Trophoblast cell (in vitro differentiated cells and primary cell): ENCODE data around the gene SORCS1.

ENCODE experiments used
- DNase-seq, 2 donors: peaks; one replicate each; pipeline ENCODE4 v3.0.0-alpha.2; 2016
- H2AFZ ChIP-seq: 2 replicates; pipeline ENCODE4 v1.6.1; 2013; ENCODE audit warnings: low read length, moderate library complexity, mild to moderate bottlenecking; ENCODE audit not compliant: insufficient read depth, poor library complexity
- H2AK5ac ChIP-seq: 2 replicates; pipeline ENCODE4 v1.6.1; 2013; ENCODE audit warnings: mild to moderate bottlenecking, low read length
- H2BK120ac ChIP-seq: 2 replicates; pipeline ENCODE4 v1.6.1; 2013; ENCODE audit warnings: low read length, mild to moderate bottlenecking, moderate library complexity; ENCODE audit not compliant: insufficient read depth, poor library complexity
- H2BK12ac ChIP-seq: 2 replicates; pipeline ENCODE4 v1.6.1; 2013; ENCODE audit warnings: mild to moderate bottlenecking, low read length, moderate library complexity
- H2BK5ac ChIP-seq: 2 replicates; pipeline ENCODE4 v1.6.1; 2013; ENCODE audit warnings: low read length, low read depth, moderate library complexity, mild to moderate bottlenecking; ENCODE audit not compliant: poor library complexity
- H3K14ac ChIP-seq: 2 replicates; pipeline ENCODE4 v1.6.1; 2013; ENCODE audit warnings: mild to moderate bottlenecking, low read length
- H3K18ac ChIP-seq: 2 replicates; pipeline ENCODE4 v1.6.1; 2013; ENCODE audit warnings: mild to moderate bottlenecking, low read length
- H3K23ac ChIP-seq: 2 replicates; pipeline ENCODE4 v1.6.1; 2013; ENCODE audit warnings: low read length
- H3K27ac ChIP-seq: 2 replicates; pipeline ENCODE4 v1.5.1; 2013; ENCODE audit warnings: low read depth, mild to moderate bottlenecking, inconsistent platforms, low read length, moderate library complexity
- H3K27me3 ChIP-seq: 2 replicates; pipeline ENCODE4 v1.6.1; 2013; ENCODE audit warnings: inconsistent platforms, mild to moderate bottlenecking, low read length, moderate library complexity; ENCODE audit not compliant: insufficient read depth
- H3K36me3 ChIP-seq, 2 experiments: 1 replicate in 1 of 2; 2 replicates in 1 of 2; pipeline ENCODE4 v1.6.1; 2013; ENCODE audit warnings: low read length in 2 of 2, mild to moderate bottlenecking in 2 of 2, moderate library complexity in 1 of 2; ENCODE audit not compliant: insufficient read depth in 2 of 2, control insufficient read depth in 1 of 2
- H3K4ac ChIP-seq: 2 replicates; pipeline ENCODE4 v1.6.1; 2013; ENCODE audit warnings: low read depth, mild to moderate bottlenecking, low read length, moderate library complexity
- H3K4me1 ChIP-seq, 2 experiments: 1 replicate in 1 of 2; 2 replicates in 1 of 2; pipeline ENCODE4 v1.6.1; 2013; ENCODE audit warnings: low read length in 2 of 2, mild to moderate bottlenecking in 2 of 2, moderate library complexity in 1 of 2; ENCODE audit not compliant: insufficient read depth in 2 of 2, control insufficient read depth in 1 of 2
- H3K4me2 ChIP-seq: 2 replicates; pipeline ENCODE4 v1.6.1; 2013; ENCODE audit warnings: inconsistent platforms, mild to moderate bottlenecking, low read length, moderate library complexity
- H3K4me3 ChIP-seq: 2 replicates; pipeline ENCODE4 v1.5.1; 2013; ENCODE audit warnings: mild to moderate bottlenecking, low read depth, low read length, inconsistent platforms
- H3K79me1 ChIP-seq: one replicate; pipeline ENCODE4 v1.6.1; 2013; ENCODE audit warnings: low read length
- H3K79me2 ChIP-seq: 2 replicates; pipeline ENCODE4 v1.6.1; 2013; ENCODE audit warnings: low read length, mild to moderate bottlenecking; ENCODE audit not compliant: control insufficient read depth, insufficient read depth, poor library complexity
- H3K9ac ChIP-seq: 2 replicates; pipeline ENCODE4 v1.6.1; 2013; ENCODE audit warnings: mild to moderate bottlenecking, low read length
- H3K9me3 ChIP-seq: 2 replicates; pipeline ENCODE4 v1.6.1; 2013; ENCODE audit warnings: low read depth, mild to moderate bottlenecking, control low read depth, inconsistent platforms, low read length; ENCODE audit not compliant: insufficient read depth
- H4K12ac ChIP-seq: 2 replicates; pipeline ENCODE4 v1.6.1; 2013; ENCODE audit warnings: low read depth, mild to moderate bottlenecking, low read length, moderate library complexity
- H4K8ac ChIP-seq: 2 replicates; pipeline ENCODE4 v1.6.1; 2013; ENCODE audit warnings: low read depth, mild to moderate bottlenecking, low read length, moderate library complexity
- H4K91ac ChIP-seq: one replicate; pipeline ENCODE4 v1.6.1; 2013; ENCODE audit warnings: low read depth, mild to moderate bottlenecking, low read length, moderate library complexity
- WGBS: extraction: QIAGEN DNeasy Blood & Tissue Kit; methylation state at CpG from one replicate; pipeline ENCODE4 v1.1.7; 2013; ENCODE audit warnings: missing lambda C conversion rate; ENCODE audit not compliant: insufficient read length, insufficient coverage; ENCODE audit errors: extremely low coverage; 5-methylcytosine and 5-hydroxymethylcytosine counted together

SORCS1 gene

DNA sequence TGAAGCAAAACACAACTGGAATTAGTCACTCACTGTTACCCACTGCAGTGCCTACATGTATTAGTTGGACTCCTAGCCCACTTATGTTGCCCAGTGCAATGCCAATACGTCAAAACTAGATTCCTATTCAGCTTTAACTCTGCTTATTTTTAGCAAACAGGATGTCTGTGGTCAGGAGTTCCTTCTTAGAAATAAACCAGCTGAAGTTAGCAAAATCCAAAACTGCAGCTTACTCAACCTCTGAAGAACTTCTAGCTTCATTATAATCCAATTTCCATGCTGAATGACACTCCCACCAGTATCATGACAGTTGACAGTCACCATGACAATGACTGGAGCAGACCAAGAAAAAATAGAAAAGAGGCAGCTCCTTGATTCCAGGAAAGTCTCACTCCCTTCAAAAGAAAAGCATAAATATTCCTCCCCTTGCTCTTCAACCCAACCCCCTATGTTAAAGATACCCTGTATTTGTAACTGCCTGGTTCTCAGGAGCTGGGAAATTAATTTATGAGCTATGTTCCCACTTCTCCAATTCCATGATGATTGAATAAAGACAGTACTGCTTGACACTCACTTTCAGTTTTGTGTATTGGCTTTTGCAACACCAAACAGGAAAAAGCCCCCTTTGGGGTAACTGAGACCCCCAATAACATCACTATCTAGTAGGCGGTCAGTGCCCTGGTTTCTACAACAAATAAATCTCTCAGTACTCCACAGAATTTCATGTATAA lies 327.4 kb downstream of the SORCS1 start:
- no peak overlapping the region for H2BK5ac ChIP-seq
- no peaks in the 10 kb centered on the region for H3K36me3 ChIP-seq
- H3K4me2 ChIP-seq, result no peak overlapping the region
- H4K91ac ChIP-seq, result no peak overlapping the region
- DNase-seq, result peak in 1 of 2 donors; percentile 13
- no peaks in the 10 kb centered on the region for H3K79me2 ChIP-seq
- no peak overlapping the region for H4K12ac ChIP-seq
- no peak overlapping the region for H3K4me3 ChIP-seq
- no peak overlapping the region for H4K8ac ChIP-seq
- H3K23ac ChIP-seq, result no peak overlapping the region
- no peaks in the 10 kb centered on the region for H3K9me3 ChIP-seq
- no peak overlapping the region for H3K14ac ChIP-seq
- H3K79me1 ChIP-seq, result no peaks in the 10 kb centered on the region
- H3K27ac ChIP-seq, result no peak overlapping the region
- H3K4ac ChIP-seq, result no peak overlapping the region
- no peak overlapping the region for H3K9ac ChIP-seq
- no peak overlapping the region for H2BK120ac ChIP-seq
- H2BK12ac ChIP-seq, result no peak overlapping the region
- no CpG with 5 or more reads among the region's 2 CpGs for WGBS
- H2AFZ ChIP-seq, result no peak overlapping the region
- no peaks in the 10 kb centered on the region for H3K4me1 ChIP-seq
- H3K27me3 ChIP-seq, result no peaks in the 10 kb centered on the region
- no peak overlapping the region for H2AK5ac ChIP-seq
- H3K18ac ChIP-seq, result no peak overlapping the region

DNA sequence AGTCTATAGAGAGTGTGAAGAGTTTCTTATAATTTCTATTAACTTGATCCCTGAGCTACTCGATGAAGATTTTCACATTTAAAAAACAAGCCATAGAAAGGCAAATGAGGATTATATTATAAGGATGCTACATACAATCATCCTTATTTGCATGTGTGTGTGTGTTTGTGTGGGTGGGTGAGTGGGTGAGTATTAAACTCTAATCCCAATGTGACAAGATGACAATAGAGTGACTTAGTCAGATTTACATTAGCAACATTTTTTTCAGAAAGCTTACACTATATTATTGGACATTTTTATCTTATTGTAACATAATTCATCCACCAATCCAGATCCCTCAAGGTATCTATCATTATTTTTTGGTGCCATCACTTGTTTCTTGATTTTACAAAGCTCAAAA lies 331.7 kb downstream of the SORCS1 start:
- no peak overlapping the region for H2BK5ac ChIP-seq
- no peaks in the 10 kb centered on the region for H3K79me2 ChIP-seq
- H2AK5ac ChIP-seq, result no peak overlapping the region
- no peak overlapping the region for H3K14ac ChIP-seq
- no peaks in the 10 kb centered on the region for H3K4me1 ChIP-seq
- DNase-seq, result no peak
- no peaks in the 10 kb centered on the region for H3K9me3 ChIP-seq
- H3K36me3 ChIP-seq, result no peaks in the 10 kb centered on the region
- no peak overlapping the region for H3K4ac ChIP-seq
- H2BK120ac ChIP-seq, result no peak overlapping the region
- H4K91ac ChIP-seq, result no peak overlapping the region
- WGBS, result no CpG with 5 or more reads among the region's 1 CpG
- H2AFZ ChIP-seq, result no peak overlapping the region
- no peak overlapping the region for H3K4me3 ChIP-seq
- no peak overlapping the region for H2BK12ac ChIP-seq
- no peaks in the 10 kb centered on the region for H3K79me1 ChIP-seq
- H3K4me2 ChIP-seq, result no peak overlapping the region
- no peak overlapping the region for H3K23ac ChIP-seq
- H4K12ac ChIP-seq, result no peak overlapping the region
- no peak overlapping the region for H4K8ac ChIP-seq
- no peak overlapping the region for H3K27ac ChIP-seq
- H3K18ac ChIP-seq, result no peak overlapping the region
- no peaks in the 10 kb centered on the region for H3K27me3 ChIP-seq
- H3K9ac ChIP-seq, result no peak overlapping the region

DNA sequence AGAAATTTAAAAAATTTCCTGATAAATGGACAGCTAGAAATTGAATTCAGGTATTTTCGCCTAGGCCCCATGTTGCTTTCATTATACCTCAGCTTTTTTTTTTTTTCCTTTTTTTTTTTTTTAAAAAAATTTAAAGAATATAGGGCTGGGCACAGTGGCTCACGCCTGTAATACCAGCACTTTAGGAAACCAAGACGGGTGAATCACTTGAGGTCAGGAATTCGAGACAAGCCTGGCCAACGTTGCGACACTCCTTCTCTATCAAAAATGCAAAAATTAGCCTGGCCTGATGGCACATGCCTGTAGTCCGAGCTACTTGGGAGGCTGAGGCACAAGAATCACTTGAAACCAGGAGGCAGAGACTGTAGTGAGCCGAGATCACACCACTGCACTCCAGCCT lies 334.0 kb downstream of the SORCS1 start:
- Histone ChIP-seq H3K14ac (no peak overlapping the region), H3K4me1 (peaks cover 0 to 2% of the 10 kb centered on the region in 2 experiments), H4K8ac (no peak overlapping the region), H3K79me2 (no peaks in the 10 kb centered on the region), H2BK120ac (no peak overlapping the region), H3K23ac (no peak overlapping the region), H4K12ac (no peak overlapping the region), H4K91ac (no peak overlapping the region), H3K36me3 (no peaks in the 10 kb centered on the region), H3K4ac (no peak overlapping the region), H2BK5ac (no peak overlapping the region), H3K79me1 (no peaks in the 10 kb centered on the region), H3K27me3 (no peaks in the 10 kb centered on the region), H2AFZ (no peak overlapping the region), H3K9me3 (no peaks in the 10 kb centered on the region), H3K4me3 (no peak overlapping the region), H3K18ac (no peak overlapping the region), H3K27ac (no peak overlapping the region), H3K4me2 (no peak overlapping the region), H2AK5ac (no peak overlapping the region), H3K9ac (no peak overlapping the region), H2BK12ac (no peak overlapping the region)
- DNase-seq, result peak; percentile 43 to 65
- no CpG with 5 or more reads among the region's 8 CpGs for WGBS

DNA sequence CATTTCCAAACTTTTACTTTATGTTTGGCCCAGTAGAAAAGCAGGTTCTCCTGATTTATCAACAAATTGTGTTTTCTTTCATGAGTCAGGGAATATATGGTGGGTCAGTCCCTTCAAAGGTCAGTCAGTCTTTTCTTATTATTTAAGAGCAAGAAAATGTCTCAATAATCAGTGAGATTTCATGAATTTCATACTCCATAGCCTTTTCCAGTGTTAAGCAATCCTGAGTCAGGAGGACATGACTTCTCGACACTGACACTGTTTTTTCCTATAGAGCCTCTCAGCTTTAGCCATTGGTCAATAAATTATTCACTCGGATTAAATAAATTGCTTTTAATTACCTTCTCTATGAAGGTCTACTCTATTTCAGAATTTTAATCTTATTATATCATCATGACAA lies 334.5 kb downstream of the SORCS1 start:
- no peak overlapping the region for H2BK120ac ChIP-seq
- H4K12ac ChIP-seq, result no peak overlapping the region
- H3K18ac ChIP-seq, result no peak overlapping the region
- no CpG with 5 or more reads among the region's 2 CpGs for WGBS
- H3K23ac ChIP-seq, result no peak overlapping the region
- H3K36me3 ChIP-seq, result no peaks in the 10 kb centered on the region
- no peak overlapping the region for H3K14ac ChIP-seq
- DNase-seq, result peak in 1 of 2 donors; percentile 50
- no peak overlapping the region for H2AFZ ChIP-seq
- no peak overlapping the region for H2BK12ac ChIP-seq
- H3K27ac ChIP-seq, result no peak overlapping the region
- H2AK5ac ChIP-seq, result no peak overlapping the region
- no peak overlapping the region for H3K4me3 ChIP-seq
- no peak overlapping the region for H3K9ac ChIP-seq
- H3K4ac ChIP-seq, result no peak overlapping the region
- no peaks in the 10 kb centered on the region for H3K79me2 ChIP-seq
- no peaks in the 10 kb centered on the region for H3K9me3 ChIP-seq
- no peaks in the 10 kb centered on the region for H3K27me3 ChIP-seq
- no peak overlapping the region for H3K4me2 ChIP-seq
- no peak overlapping the region for H4K91ac ChIP-seq
- no peaks in the 10 kb centered on the region for H3K79me1 ChIP-seq
- H3K4me1 ChIP-seq, result peaks cover 0 to 2% of the 10 kb centered on the region in 2 experiments
- H4K8ac ChIP-seq, result no peak overlapping the region
- H2BK5ac ChIP-seq, result no peak overlapping the region
